Measurements from ENCODE around the gene OR5C1. TPM values are rescaled to one million over a fixed set of nuclear protein-coding genes. Genes with fewer than 3 reads are reported as not detected.

OR5C1 gene
- total RNA-seq, 4 donors from 2014 or later = not detected

Other genes starting within 250 kb of the OR5C1 start
- not detected for gene OR1N2, start 235.8 kb upstream of the OR5C1 start, total RNA-seq
- 1 to 10 TPM in 1 of 4 donors, under 1 TPM in 3; 0.39 to 1.5 (median 0.64) TPM for gene OR1L8, start 205.5 kb upstream of the OR5C1 start, total RNA-seq
- gene OR1Q1, start 174.2 kb upstream of the OR5C1 start, total RNA-seq = 1 to 10 TPM in 1 of 4 donors, not detected in 3; 1.8 TPM
- gene OR1B1, start 131.3 kb upstream of the OR5C1 start, total RNA-seq = 1 to 10 TPM in 1 of 4 donors, not detected in 3; 3.0 TPM
- not detected for gene OR1L1, start 127.2 kb upstream of the OR5C1 start, total RNA-seq
- gene OR1L3, start 113.8 kb upstream of the OR5C1 start, total RNA-seq = not detected
- not detected for gene OR1L4, start 64.9 kb upstream of the OR5C1 start, total RNA-seq
- gene OR1L6, start 46.6 kb upstream of the OR5C1 start, total RNA-seq = not detected
- gene OR1K1, start 11.2 kb downstream of the OR5C1 start, total RNA-seq = not detected
- gene PDCL, start 39.7 kb downstream of the OR5C1 start, total RNA-seq = 10 to 100 TPM; 18.3 to 23.7 (median 21.4) TPM
- 10 to 100 TPM; 38.4 to 68.2 (median 41.9) TPM for gene RC3H2, start 116.4 kb downstream of the OR5C1 start, total RNA-seq
- 10 to 100 TPM in 2 of 4 donors, 1 to 10 TPM in 2; 5.7 to 12.3 (median 8.8) TPM for gene ZBTB6, start 124.4 kb downstream of the OR5C1 start, total RNA-seq
- 1 to 10 TPM; 4.9 to 9.0 (median 6.2) TPM for gene ZBTB26, start 142.6 kb downstream of the OR5C1 start, total RNA-seq
- 10 to 100 TPM; 66.1 to 83.1 (median 73.4) TPM for gene RABGAP1, start 152.1 kb downstream of the OR5C1 start, total RNA-seq
- gene GPR21, start 244.7 kb downstream of the OR5C1 start, total RNA-seq = 1 to 10 TPM in 2 of 4 donors, under 1 TPM in 1, not detected in 1; 0.98 to 4.4 (median 3.9) TPM